ENCODE data around the gene PRSS38.
A peak's percentile ranks its signal among the peaks of the same experiment; 100 is the strongest.

The PRSS38 gene

GRCh38 chr1:227779685-227780084 lies 35.8 kb upstream of the PRSS38 start:
- no peak for DNase-seq

DNA sequence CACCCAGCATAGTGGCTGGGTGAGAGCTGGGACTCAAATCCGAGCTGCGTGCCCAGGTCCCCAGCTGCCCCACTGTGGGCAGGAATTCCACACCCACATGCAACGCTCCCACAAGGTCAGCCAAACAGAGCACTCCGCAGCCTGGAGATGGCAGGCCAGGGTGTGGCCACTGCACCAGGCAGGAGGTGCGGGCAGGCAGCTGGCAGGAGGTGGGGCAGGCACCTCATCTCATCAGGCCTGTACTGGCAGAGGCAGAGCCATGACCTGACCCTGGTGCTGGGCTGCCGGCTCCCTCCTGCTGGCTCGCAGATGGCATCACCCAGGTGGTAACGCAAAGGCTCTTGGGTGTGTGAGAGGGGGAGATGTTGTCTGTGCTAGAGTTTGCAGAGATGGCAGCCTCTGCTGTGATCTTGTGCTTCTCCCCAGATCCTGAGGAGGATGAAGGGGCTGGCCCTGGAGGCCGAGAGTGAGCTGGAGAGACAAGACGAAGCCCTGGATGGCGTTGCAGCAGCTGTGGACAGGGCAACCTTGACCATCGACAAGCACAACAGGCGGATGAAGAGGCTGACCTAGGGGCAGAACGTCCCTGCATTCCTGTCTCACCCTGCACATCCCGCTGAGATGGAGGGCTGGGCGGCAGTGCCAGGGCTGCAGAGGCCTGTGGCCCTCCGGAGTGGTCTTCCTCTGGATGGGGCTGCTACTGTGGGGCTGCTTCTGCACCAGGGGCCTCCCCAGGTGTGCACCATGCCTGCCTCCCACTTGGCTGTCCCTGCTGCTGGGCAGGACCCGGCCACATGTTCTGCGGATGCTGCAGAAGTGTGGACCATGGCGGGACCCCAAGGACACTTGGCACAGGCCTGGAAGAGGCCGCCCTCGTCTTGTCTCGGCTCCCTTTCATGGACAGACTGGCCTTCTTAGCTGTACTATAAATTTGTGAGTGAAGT lies 35.1 kb upstream of the PRSS38 start:
- no peak for DNase-seq

GRCh38 chr1:227781314-227781930 lies 34.1 kb upstream of the PRSS38 start:
- no peak for DNase-seq

DNA sequence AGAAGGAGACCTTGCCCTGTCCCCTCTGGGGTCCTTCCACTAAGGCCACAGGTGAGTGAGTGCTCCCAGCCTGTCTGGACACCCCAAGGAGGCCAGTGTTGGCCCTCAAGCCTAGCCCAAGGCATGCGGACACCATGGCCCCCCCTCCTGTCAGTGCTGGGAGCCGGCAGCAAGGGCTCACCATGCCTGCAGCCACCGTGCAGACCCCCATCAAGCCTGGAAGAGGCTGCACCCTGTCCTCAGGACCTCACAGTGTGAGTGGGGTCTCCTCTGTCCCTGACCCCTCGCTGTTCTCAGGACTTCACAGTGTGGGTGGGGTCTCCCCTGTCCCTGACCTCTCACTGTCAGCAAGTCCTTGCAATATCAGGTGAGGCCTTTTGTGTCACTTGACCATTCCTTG lies 33.2 kb upstream of the PRSS38 start:
- no peak for DNase-seq

DNA sequence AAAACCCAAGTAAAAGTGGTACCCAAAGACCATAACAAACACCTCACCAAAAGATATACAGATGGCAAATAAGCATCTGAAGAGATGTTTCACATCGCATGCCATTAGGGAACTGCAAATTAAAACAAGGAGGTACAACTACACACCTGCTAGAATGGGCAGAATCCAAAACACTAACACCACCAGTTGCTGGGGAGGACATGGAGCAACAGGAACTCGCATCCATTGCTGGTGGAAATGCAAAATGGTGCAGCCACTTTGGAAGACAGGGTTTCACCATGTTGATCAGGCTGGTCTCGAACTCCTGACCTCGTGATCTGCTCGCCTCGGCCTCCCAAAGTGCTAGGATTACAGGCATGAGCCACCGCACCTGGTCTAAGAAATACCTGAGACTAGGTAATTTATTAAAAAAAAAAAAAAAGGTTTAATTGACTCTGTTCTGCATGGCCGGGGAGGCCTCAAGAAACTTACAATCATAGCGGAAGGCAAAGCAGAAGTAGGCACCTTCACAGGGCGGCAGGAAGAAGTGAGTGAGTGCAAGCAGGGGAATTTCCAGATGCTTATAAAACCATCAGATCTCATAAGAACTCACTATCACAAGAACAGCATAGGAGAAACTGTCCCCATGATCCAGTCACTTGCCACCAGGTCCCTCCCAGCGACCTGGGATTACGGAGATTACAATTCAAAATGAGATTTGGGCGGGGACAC lies 30.2 kb upstream of the PRSS38 start:
- DNase-seq = no peak

DNA sequence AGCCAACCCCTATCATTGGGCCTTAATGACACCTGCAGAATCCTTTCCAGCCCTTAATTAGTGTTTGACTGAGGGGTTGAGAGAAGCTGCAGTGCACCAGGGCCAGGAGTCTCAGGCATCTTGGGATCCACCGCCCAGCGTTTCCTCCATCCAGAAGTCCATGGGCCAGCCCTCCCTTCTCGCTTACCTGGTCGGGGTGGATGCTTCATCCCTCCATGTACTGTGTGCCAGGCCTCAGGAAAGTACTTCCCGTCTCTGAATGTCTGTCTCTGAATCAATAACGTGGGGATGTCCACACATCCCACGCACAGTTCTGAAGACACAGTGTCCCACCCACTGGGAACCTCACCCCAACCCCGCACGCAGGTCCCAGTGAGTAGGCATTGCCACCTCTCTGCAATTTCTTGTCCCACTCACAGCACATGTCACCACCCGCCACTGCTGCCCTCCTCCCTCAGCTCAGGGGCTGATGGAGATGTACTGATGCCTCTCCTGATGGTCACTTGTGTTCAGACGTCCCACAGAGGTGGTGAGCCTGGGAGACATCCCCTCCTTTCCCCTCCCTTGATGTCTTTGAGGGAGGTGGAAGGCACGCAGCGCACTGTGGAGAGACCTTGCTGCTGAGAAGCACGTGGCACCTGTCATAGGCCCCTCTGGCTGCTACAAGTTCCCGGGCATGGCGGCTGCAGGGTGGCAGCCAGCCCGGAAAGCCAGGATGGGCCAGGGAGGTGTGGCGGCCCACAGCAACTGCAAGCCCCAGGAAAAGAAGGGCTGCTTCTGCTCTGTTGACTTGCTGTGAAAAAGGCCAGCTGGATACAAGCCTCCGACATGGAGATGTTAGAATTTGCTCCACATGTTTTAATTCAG lies 29.4 kb upstream of the PRSS38 start:
- DNase-seq = no peak

DNA sequence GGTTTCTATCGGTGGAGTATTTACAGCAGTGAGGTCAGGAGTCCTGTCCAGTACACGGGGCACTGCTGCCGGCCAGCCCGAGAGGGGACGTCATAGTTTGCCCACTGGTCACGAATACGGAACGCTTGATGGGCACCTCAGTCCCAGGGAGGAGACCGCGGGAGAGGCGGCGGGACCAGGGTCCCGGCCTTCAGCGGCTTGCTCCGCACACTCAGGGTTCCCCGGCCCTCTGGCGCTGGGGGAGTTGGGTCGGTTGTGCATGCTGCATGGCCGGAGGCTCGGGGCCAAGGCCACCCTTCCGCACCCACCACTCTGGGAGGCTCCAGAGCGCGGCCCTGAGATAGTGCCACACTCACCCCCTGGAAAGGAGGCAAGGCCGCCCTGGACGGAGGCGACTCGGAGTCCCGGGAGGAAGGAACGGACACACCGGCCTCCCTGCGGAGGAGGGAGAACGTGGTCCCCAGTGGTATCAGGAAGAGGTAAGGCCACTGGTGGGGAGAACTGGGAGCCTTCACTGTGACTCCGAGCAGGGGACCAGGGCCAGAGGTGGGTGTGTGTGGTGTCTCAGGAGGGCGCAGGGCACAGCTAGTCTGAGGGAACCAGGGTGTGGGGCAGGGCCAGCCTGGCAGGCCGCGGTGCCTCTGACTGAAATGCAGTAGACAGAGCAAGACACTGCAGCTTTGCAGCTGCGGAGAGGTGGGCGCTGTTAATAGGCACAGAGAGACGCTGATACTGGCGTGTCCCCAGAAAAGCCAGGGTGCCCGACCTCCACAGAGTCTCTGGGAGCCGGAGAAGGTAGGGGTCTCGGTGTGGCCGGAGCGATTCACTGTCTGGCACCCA lies 28.6 kb upstream of the PRSS38 start:
- DNase-seq = no peak

- DNase-seq = peak; percentile 96
Measured at GRCh38 chr1:227787513-227788270, 27.8 kb upstream of the PRSS38 start.

DNA sequence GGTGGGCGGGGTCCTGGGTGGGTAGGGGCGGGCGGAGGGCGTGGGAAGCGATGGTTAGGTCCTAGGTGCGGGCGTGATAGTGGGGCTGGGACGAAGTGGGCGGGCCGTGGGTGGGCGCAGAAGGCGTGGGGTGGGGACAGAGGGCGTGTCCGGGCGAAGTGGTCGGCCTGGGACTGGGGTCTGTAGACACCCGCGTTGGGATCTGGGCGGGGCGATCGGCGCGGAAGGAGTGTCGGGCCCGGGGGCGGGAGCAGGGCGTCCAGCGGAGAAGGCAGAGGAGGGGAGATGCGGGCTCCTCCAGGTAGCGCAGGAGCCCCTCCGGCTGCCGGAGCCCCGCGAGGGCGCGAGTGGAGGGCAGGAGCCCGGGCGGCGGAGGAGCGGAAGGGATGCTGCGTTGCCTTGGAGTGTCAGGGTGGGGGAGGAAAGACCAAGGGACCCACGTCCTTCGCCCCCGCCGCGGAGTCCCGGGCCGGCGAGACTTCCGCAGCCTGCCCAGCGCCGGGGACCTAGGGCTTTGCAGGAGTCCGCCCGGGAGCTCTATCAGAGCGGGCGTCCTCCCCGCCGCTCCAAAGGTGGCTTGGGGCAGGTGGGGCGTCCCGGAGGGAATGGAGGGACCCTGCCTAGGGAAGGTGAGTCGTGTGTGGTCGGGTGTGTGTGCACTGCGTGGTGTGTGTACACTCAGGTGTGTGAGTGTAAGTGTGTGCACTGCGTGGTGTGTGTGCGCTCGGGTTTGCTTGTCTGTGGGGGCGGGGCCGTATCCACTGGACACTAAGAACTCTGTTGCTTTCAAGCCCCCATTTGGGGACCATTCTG lies 27.0 kb upstream of the PRSS38 start:
- peak; percentile 73 for DNase-seq

GRCh38 chr1:227789084-227790033 lies 26.1 kb upstream of the PRSS38 start:
- DNase-seq = no peak

DNA sequence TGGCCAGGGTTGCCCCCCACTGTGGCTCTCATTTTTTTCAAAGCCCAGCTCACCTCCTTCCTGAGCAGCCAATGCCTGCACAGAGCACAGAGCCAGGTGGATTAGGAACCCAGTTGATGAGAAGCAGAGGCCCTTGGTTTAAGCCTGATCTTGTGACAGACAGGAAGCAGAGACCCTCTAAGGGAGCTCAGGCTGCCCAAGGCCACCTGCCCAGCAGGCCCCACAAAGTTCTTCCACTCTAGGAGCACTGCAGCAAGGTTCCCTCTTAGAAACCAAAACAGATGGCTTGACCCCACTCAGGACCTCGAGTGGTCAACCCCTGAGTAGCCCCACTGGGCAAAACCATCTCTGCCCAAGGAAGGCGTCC lies 25.5 kb upstream of the PRSS38 start:
- DNase-seq = no peak

DNA sequence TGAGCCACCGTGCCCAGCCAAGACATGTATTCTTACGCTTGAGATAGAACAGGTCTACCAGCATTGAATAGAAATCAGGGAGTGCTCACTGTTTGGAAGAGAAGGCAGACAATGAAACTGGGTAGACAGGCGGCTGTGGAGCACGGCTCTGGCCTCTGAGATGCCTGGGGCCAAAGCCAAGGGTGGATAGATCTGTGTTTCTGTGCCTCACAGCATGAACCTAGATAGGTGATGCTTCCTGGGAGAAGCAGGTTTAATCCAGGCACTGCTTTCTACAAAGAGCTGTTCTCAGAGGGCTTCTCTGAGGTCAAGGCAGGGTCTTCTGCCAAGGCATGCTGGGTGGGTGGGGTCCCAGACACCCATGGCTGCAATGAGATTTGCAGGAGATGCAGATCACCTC lies 24.6 kb upstream of the PRSS38 start:
- no peak for DNase-seq

- DNase-seq = no peak
Measured at GRCh38 chr1:227791425-227792143, 23.9 kb upstream of the PRSS38 start.

DNA sequence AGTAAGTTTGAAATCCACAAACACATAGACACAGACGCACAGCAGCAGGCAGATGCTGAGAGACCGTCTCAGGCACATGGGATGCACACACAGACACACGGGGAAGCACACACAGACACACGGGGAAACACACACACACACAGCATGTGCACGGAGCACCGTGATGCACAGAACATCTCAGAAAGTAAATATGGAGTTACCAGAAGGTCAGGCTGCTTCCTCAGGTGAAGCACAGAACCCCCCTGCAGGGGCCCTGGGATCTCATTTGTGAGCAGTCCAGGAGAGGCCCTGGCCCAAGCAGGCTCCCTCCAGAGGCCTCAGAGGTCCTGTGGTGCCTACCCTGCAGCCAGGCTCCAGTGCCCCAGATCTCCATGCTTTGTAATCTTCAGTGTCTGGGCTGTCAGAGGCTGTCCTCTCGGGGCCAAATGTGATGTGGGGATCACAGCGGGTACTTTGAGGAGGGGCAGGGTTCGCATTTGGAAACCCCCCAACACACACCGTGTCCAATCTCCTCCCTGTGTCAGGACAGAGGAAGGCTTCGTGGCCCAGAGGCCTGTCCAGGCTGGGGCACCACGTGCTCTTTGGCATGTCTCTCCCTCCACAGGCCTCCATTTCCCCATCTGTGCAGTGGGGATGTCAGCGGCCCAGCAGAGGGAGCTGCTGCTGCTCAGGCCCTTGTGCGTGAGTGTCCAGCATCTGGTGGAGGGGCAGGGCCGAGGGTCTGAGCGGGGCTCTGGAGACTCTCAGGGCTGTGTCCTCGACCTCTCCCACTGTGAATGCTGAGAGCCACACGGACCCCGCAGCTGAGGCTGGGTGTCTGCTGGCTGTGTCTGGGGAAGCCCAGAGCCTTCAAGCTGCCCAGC lies 23.0 kb upstream of the PRSS38 start:
- DNase-seq = no peak

DNA sequence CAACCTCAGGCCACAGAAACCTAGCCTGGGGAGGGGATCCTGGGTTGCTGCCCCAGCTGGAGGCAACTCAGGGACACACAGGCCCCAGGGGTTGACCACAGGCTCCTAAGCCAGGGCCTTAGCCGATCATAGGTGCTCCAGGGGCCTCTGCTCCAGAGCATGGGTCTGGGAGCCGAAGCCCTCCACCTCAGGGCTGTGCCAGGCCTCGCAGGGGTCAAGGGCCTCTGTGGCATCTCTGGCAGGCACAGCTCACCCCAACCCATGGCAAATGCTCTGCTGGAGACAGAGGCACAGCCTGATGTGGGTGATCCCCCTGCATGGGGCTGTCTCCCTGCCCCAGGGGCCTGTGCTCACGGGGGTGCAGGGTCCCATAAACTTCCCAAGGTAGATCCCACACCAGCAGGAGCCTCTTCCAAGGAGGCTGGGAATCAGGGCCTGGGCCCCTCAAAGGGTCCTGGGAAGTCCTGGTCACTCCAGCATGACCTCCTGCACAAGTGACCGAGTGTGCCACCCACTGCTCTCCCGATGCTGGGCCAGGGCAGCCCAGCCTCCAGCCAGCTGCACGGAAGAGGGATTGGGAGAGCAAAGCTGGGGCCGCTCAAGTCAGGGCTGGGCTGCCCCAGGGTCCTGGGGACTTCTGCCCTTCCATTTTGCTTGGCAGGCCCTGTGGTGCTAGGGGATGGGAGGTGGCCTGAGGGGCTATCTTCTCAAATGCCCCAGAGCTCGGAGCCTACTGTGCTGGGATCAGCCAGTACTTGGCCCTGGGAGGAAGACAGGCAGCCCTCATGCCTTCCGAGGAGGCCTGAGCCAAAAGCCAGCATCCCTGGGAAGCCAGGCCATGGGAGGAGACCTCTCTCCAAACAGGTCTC lies 22.2 kb upstream of the PRSS38 start:
- no peak for DNase-seq
